ENCODE data around the gene PLEKHH2.
"Not testable (repeated sequence)": the region's sequence is repeated elsewhere in the genome, so short reads cannot be mapped to it uniquely, and the experiment has no call there.

PLEKHH2 gene

DNA sequence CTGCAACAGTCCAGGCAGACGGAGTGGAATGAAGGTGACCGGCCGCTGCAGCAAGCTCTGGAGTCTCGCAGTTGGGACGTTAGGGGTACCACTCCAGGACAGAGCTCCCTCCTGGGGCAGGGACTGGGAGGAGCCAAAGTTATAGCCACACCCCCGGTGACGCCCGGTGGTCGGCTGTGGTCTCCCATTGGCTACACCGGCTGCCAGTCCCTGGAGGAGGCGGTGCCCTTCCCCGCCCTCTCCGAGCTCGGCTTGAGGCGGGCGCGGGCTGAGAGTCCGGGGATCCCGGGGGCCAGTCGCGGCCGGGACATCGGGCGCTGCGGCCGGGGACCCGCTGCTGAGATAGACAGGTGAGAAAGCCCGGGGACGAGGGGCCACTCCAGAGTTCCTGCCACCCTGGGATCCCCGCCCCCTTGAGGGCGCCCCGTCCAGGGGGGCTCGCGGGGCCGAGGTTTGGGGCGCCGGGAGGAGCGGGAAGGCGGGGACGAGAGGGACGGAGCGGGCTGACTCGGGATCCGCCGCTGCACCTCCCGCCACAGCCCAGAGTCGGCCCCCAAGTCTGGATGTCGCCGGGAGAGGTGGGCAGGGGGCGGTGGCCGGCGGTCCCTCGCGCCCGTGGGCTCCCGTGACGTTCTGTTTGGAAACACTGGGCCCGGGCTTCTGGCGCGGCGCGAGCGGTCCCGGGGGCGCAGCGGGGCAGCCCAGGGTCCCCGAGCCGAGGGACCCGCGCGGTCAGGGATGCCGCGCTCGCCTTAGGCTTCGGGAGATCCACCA is at the start of gene PLEKHH2:
PLEKHH2 (plus strand) TSS at position 231 of the 774 bp plus-strand sequence. CDS start 7,414 bp downstream, outside the sequence.
- DNase-seq: peak; percentile 29

DNA sequence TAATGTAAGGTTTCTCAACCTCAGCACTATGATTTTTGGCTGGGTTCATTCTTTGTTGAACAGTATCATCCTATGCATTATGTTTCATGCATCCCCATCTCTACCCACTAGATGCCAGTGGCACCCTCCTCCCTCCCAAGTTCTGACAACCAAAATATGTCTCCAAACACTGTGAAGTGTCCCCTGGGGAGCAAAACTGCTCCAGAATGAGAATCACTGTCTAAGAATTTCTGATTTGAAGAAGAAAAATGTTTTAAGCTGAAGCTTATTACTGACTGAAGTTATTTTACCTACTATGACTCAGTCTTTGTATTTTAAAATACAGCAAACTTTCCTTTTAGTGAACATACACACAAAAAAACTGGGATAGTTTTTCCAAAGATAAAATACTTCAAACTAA is 44.6 kb upstream of the PLEKHH2 start:
- no peak for DNase-seq

- DNase-seq: no peak
Measured at GRCh38 chr2:43593254-43593653, 43.8 kb upstream of the PLEKHH2 start.

DNA sequence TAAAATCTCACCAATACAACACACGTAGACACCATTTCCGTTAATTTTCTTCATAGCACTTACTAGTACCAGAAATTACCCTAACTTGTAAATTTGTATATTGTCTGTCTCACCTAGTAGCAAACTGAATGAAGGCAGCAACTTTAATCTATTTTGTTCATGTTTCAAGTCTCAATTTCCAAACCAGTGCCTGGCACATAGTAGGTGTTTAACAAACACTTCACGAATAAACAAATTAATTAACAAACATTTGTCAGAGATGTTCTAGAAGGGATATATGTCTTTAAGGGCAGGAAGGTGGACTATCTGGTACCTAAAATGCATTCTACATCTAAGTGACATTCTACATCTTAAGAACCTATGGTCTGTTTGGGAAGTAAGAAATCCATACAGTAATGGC is 42.2 kb upstream of the PLEKHH2 start:
- DNase-seq: no peak

GRCh38 chr2:43595603-43596412 is 41.3 kb upstream of the PLEKHH2 start, which contains the start of gene THADA:
Gene THADA, minus strand, starts transcription at chr2:43596038. Its CDS starts 3,646 bp downstream, at chr2:43592392.
- DNase-seq: peak; percentile 97

GRCh38 chr2:43600596-43600995 is 36.5 kb upstream of the PLEKHH2 start:
- DNase-seq: not testable (repeated sequence)

- no peak for DNase-seq
Measured at GRCh38 chr2:43604674-43605073, 32.4 kb upstream of the PLEKHH2 start.

GRCh38 chr2:43605079-43605655 is 31.9 kb upstream of the PLEKHH2 start:
- DNase-seq: peak; percentile 14

GRCh38 chr2:43605851-43606250 is 31.2 kb upstream of the PLEKHH2 start:
- DNase-seq: peak; percentile 17

DNA sequence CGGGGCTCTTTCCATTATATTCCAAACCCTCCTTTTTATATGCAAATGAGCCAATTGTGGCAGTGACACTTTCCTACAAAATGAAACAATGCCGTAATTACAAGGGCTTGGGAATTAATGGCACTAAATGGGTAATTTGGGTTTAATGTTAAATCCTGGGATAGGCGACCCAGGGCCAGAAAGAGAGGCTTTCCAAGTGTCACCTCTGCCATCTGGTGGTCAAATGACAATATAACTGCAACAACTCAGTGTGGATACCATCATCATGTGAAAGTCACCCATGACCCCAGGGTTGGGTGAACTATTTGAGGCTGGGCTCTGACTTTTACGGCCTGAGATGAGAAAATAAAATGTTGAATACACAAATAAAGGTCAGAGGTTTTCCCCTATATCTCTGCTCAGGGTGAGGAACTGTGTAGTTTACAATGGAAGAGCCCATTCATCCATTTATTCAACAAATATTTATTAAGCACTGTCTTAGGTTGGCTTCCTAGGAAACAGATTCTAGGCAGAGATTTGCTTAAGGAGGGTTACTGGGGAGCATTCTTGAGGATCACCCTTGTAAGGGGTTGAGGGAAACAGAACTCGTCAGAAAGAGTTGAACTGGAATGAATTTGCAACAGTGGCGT is 27.7 kb upstream of the PLEKHH2 start:
- DNase-seq: peak; percentile 13

GRCh38 chr2:43610361-43610760 is 26.7 kb upstream of the PLEKHH2 start:
- no peak for DNase-seq

GRCh38 chr2:43611987-43612894 is 24.8 kb upstream of the PLEKHH2 start:
- DNase-seq: peak; percentile 18

- DNase-seq: no peak
Measured at GRCh38 chr2:43612944-43613343, 24.1 kb upstream of the PLEKHH2 start.

DNA sequence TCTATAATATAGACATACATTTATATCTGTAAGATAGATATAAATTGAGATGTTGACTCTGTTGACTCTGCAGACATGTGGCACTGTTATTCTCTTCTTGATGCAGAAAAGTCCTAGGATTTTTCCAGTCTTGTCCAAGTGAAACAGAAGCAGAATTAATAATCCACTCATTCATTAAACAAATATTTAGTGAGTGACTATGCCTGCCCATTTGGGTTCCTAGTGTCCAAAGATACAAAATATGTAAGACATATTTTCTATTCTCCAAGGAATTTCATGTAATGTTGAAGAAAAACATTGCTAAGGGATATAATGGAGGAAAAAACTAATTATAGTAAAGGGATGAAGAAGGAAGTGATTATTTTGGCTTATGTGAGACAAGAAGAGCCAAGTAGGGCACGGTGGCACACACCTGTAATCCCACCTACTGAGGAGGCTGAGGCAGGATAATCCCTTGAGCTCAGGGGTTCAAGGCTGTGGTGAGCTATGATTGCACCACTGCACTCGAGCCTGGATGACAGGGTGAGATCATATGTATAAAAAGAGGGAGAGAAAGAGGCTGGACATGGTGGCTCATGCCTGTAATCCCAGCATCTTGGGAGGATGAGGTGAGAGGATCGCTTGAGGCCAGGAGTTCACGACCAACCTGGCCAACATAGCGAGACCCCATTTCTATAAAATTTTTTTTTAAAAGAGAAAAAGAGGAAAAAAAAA is 19.9 kb upstream of the PLEKHH2 start:
- DNase-seq: no peak

DNA sequence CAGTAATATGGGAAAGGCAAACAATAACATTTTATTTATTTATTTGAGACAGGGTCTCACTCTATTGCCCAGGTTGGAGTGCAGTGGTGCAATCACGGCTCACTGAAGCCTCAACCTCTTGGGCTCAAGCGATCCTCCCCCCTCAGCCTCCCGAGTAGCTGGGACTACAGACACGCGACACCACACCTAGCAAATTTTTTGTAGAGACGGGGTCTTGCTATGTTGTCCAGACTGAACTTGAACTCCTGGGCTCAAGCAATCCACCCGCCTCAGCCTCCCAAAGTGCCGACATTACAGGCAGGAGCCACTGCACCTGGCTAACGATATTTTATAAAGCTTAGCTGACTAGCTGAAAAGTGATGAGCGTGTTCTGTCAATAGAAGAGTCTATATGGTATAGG is 17.5 kb upstream of the PLEKHH2 start:
- DNase-seq: no peak

DNA sequence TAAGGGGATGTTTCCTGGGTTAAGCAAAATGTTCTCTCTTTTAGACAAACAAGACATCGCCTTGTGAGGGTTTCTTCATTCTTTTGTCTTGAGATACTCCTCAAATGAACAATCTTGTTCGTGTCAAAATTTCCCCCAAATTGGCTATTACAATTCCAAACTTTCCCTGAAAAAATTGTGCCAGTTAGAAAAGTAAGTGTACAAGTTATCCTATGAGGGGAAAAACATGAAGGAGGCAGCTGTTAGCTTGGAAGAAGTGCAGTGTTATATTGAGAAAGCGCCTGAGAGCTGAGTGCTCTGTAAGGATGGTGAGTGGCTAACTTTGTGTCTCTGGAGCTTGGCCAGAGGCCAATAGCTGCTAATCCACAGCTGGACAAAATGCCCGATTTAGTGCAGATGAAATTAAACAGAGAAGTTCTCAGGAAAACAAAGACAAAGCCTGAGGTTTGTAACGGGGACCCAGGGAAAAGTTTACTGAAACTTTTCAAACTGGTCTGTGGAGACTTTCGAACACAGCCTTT is 14.1 kb upstream of the PLEKHH2 start:
- no peak for DNase-seq

- no peak for DNase-seq
Measured at GRCh38 chr2:43631618-43632317, 5.3 kb upstream of the PLEKHH2 start.

- no peak for DNase-seq
Measured at GRCh38 chr2:43634604-43635306, 2.3 kb upstream of the PLEKHH2 start.

GRCh38 chr2:43636153-43636552 is 907 bp upstream of the PLEKHH2 start:
- not testable (repeated sequence) for DNase-seq

DNA sequence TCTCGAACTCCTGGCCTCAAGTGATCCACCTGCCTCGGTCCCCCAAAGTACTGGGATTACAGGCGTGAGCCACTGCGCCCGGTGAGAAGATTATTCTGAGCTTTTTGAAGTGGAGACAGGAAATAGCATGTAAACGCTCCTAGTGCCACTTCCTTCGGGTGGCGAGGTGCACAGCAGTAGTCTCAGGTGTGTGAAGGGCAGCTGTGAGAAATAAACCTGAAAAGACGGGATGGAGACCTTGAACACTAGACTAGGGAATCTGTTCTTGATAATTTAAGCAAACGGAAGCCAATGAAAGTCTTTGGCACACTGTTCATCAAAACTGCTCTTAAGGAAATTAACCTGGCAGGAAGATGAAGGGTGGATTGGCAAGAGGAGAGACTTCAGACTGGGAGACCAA is 439 bp upstream of the PLEKHH2 start:
- DNase-seq: no peak
